Right lobe of liver (tissue), 4 donors: ENCODE measurements around the gene PTCHD1.

Experiments
- CTCF ChIP-seq, 4 donors: fragments of 200-600 bp in 3 of 4; fragments of 450-650 bp in 1 of 4; IDR thresholded peaks; one replicate each; pipeline versions ENCODE4 v1.5.1 to v1.8.0; 2016 to 2022; ENCODE audit warnings: antibody characterized with exemption in 4 of 4, mild to moderate bottlenecking in 2 of 4
- POLR2A ChIP-seq: fragments of 450-650 bp; IDR thresholded peaks from one replicate; pipeline ENCODE4 v1.6.1; 2017; ENCODE audit warnings: antibody characterized with exemption, mild to moderate bottlenecking
- donor health status: DM: no; HTN: no; CAD: no.
- donor health status: DM: no; HTN: no; CAD: no.
- donor health status: DM: no; HTN: yes; CAD: no.

DNA sequence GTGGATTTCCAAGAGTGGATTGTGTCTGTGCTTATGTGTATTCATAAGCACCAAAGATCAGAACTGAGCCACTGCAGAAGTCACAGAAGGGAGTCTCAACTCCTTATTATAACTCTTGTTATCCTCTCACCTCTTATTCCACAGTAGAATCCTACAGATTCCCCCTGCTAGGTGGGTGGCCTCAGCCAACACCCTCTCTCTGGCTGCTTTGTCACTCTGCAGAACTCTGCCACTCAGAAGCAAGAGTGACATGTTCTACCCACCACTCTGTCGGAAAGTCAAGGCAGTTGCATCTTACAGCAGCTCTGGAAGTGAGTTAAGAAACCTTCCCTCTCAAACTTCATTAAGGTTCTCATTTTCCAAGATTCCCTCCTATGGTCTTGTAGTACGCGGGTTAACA lies 41.9 kb downstream of the PTCHD1 start:
- TF ChIP-seq CTCF (IDR thresholded peaks at IDR 0.05) = no peak
- TF ChIP-seq POLR2A = no peak
